Activated CD8-positive, alpha-beta memory T cell treated with anti-CD3 and anti-CD28 coated beads for 24 hours (primary cell): ENCODE data around the gene A2M.

Experiments used
- DNase-seq: peaks from one replicate; pipeline ENCODE4 v3.0.0-alpha.2; 2020

A2M gene

DNA sequence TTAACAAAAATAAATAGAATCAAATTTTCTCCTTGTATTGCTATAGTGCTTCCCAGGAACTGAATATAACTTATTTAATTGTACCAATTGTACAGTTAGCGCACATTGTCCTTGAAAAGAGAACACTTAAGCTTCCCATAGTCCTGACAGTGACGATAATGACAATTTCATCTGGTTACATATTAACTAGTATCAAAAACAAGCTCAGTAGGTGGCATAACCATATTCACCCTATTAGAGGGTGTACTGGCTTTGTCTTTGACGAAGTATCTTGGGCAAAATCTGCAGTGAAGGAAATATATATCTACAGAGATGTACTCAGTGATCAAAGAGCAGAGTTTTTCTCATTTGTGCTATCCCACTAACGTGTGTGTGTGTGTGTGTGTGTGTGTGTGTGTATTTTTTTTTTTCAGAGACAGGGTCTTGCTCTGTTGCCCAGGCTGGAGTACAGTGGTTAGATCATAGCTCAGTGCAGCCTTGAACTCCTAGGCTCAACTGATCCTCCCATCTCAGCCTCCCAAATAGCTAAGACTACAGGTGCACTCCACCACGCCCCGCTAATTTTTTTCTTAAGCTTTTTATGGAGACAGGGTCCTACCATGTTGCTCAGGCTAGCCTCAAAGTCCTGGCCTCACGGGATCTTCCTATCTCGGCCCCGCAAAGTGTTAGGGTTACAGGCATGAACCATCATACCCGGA, 4.9 kb upstream of the A2M start:
- DNase-seq = no peak

DNA sequence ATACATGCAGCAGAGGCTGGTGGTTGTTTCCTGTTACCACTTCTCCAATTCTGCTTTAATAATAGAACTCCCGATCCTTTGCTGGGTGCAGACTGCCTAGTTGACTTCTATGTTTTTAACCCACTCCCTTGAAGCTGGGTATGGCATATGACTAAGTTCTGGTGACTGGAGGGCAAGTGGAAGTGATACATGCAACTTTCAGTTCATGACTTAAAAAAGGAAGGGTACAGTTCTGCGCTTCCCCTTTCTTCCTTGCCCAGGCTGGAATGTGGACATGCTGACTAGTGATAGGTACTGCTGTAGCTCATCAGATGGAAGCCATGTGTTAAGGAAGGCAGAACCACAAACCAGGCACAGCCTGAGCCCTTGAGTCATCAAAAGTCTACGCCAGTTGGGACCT, 2.4 kb upstream of the A2M start:
- DNase-seq = no peak

DNA sequence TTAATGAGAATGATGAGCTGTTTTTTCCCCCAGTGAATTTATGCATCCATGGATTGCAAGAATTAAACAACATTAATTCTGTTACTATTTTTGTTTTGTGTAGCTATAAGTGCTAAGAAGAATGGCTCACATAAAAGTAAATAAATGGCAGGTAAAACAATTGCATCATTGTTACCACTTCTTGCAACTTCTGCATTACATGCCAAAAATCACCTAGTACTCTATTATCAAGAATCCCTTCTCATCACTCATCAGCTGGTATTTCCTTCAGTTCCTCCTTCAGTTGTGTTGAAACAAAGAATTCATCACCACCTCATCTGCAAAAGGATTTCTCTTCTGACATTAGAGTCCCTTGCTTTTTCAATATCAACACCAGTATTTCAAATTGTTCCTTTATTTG, 773 bp downstream of the A2M start:
- DNase-seq = no peak

- DNase-seq = no peak
These were observed 1.8 kb downstream of the A2M start for GRCh38 chr12:9113987-9114309.

GRCh38 chr12:9113296-9113986, 2.3 kb downstream of the A2M start:
- no peak for DNase-seq

DNA sequence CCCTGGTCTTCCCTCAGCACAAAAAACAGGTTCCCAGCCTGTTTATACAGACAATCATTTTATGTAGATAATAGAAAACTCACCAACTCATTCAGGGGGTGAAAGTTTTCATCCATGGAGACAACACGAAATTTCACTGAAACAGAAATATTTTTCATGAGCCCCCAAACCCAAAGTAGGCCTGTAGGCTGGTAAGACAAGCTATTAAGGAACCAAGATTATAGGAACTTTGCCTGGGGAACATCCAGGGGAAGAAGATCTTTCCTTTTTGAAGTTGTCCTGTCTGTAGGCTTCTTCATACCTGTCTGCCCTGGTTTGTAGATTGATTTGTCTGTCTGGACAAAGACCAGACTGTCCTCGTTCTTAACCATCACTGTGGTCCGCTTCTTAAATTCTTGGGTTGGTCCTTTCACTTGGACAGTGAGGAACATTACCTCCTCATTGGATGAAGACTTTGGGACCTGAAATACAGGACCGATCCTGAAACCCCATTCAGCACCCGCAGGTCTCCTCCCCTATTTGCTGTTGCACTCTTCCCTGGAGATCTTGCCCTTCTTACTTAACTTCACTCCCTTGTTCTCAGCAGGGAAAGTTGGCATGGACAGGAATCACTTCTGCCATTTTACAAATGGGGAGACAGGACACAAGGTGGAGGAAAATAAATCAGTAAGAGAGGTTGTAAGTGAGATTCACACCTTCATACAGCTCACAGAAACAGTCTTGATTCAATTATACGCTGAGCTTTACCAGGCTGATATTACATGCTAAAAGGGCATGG, 3.5 kb downstream of the A2M start:
- DNase-seq = no peak

GRCh38 chr12:9111525-9111924, 4.2 kb downstream of the A2M start:
- DNase-seq = no peak

DNA sequence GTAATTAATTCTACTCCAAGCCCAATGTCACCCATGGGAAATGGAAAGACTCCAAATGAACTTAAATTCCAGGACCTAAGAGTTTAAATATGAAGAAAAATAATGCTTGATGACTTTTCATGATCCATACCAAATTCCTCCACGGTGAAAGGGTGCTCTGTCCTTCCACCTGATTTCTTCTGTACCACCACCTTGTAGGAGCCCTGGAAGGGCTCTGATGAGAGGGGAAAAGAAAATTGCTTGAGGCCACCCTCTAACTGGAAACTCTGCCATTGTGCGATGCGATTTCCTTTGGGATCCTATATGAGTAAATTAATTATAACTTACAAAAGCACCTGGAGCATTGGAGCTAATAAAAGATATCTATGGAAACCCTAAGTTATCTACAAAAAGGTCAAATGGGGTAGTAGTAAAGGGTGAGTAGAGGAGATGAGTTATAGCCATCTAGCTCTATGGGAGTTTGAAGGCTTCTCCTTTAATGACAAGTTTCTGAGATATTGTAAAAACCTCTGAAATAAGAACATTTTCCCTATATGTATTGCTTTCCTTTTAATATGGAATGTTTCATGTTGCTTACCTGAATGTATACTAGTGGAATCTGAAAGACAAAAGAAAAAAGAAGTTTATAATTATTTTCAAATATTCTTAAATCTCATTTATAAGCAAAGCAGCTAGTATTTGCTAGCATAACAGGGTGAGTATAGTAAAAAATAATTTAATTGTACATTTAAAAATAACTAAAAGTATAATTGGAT, 5.8 kb downstream of the A2M start:
- DNase-seq = no peak

DNA sequence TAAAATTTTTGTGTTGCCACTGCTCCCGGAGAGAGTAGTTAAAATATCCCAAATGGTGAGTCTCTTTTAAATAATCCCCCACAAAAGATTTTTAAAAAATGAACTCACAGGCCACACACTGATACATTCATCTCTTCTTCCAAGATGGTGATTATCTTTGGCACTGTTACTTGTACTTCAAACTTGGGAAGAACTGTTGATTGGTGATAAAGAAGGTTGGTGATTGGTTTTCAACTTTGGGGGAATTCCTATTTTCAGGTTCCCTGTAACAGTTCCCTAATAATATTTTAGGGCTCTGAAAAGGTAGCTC, 6.6 kb downstream of the A2M start:
- DNase-seq = no peak

GRCh38 chr12:9108504-9109212, 7.1 kb downstream of the A2M start:
- no peak for DNase-seq

DNA sequence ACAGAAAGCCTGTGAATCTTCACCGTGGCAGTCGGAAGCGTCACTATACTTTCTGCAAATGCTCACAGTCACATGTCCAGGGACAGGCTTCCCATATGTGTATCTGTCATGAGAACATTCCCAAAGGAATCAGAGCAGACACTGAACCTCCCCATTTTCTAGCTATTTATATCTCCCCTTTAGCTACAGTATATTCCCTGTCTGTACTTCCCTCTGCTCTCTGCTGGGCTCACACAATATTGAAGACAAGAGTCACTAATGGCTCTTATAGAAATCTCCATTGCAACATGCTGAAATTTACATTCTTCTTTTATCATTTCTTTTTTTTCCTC, 8.2 kb downstream of the A2M start:
- no peak for DNase-seq

- no peak for DNase-seq
These were observed 8.8 kb downstream of the A2M start for GRCh38 chr12:9106610-9107541.

DNA sequence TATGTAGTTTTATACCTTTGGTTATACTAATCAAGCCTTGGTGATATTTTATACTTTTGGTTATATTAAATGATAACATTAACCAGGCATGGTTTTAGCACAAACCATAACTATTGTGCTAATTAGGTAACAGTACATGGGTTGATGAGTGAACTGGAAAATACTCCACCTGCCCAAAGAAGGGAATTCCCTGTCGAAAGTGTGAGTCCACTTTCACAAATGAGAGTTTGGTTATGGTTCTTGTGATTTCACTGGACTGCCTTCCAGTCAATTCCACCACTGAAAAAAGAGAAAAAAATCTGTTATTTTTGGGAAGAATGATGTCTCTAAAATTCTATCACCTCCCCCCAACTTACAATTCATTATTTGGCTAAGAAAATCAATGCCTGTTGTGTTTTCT, 9.7 kb downstream of the A2M start:
- no peak for DNase-seq

- DNase-seq = no peak
These were observed 10.8 kb downstream of the A2M start for GRCh38 chr12:9104767-9105423.

DNA sequence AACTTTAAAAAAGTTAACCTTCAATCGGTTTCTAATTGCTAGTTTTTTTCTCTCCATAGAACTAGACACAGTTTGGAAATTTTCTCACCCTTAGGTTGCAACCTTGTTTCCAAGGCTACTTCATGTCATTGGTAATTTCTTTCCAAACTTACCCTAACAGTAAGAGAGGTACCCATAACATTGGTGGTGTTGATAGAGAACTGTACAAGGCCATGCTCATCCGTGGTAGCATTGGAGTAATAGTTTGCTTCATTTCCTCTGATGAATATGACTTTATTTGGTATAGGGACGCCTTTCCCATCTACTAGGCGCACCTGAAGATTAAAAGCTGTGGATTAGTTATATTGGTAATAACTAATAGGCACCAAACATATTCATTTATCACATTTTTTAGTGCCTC, 11.6 kb downstream of the A2M start:
- DNase-seq = no peak

DNA sequence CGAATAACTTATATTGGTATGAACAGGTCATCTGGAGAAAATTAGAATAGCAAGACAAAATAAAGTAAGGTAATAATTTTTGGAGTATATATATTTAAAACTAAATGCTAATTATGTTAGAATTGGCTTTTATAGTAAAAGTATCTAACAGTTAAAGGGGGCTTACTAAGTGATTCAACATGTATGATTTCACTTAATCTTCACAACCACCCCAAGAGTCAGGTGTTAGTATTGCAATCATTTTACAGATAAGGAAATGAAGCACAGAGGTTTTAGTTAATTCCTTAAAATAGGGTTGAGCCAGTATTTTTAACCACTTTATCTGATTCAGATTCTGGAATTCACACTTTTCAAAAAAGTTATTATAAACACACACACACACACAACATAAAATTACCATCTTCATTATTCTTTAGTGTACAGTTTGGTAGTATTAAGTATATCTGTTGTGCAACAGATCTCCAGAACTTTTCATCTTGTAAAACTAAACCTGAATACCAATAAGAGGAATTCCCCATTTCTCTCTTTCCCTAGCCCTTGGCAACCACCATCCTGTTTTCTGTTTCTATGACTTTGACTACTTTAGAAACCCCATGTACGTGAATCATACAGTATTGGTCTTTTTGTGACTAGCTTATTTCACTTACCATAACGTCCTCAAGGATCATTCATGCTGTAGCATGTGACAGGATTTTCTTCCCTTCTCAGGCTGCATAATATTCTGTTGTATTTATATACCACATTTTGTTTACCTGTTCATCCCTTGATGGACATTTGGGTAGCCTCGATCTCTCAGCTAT, 12.5 kb downstream of the A2M start:
- DNase-seq = no peak

DNA sequence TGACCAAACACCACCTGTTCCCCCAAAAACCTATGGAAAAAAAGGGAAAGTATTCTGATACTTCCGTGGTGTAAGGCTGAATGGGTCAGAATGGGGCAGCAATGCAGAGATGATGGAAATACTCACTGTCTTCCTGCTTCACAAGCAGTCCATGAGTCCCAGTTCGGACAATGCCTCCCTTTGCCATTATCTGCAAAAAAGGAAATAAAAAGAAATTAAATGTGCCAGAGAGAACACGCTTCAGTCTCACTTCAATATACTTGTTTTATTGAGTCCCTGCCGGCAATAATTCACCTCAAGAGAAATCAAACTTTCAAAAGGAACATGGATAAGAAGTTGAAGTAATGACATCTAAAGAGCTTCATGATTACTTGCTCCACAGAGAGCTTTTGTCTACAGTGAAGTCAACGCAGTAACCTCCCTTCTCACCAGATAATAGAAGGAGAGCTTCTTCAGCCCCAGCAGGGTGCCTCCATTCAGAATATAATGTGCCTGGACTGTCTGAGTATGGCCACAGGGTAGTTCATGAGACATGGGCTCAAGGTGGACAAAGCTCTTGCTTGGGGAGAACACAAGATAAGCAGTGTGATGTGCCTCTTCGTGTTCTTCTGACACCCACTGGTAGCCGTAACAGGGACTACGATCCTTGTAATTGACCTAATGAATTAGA, 14.6 kb downstream of the A2M start:
- DNase-seq = no peak

DNA sequence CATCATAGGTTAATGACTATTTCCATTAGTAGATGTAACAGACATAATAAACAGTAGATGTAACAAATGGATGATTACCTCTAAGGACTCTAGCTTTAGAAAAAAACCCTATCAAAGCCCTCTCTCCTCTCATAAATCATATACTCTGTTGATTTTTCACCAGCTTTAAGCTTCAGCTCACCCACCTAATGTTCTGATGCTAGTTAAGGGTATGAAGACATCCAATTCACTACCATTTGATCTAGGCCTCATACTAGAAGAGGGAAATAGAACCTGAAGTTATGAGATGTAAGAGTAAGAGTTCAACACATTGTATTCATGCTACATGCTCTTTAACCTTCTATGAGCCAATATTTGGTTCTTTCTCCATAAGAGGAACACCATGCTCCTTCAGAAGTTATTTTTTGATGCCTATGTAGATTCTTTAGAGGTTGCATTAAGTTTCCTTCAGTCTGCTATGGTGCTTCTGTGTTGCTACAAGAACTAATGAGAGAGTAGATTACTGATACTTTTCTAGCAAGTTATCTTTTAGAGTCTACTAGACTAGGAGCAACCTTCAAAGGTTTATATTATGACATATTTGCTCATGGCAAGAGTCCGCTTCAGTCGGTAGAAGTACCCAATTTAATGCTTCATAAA, 16.0 kb downstream of the A2M start:
- DNase-seq = no peak

GRCh38 chr12:9098463-9099026, 17.2 kb downstream of the A2M start:
- no peak for DNase-seq
